Mucosa of rectum (tissue), 2 donors: Measurements from ENCODE around the gene IRF8.
A peak's percentile ranks its signal among the peaks of the same experiment; 100 is the strongest.

Experiments used
- H3K27ac ChIP-seq, 2 donors: one replicate each; pipeline ENCODE4 v1.7.0; 2013; ENCODE audit warnings: inconsistent platforms in 2 of 2, low read depth in 2 of 2, low read length in 2 of 2
- H3K27me3 ChIP-seq, 2 donors: one replicate each; pipeline ENCODE4 v1.7.0; 2013; ENCODE audit warnings: low read length in 2 of 2; ENCODE audit not compliant: control insufficient read depth in 2 of 2, insufficient read depth in 2 of 2
- H3K36me3 ChIP-seq, 2 donors: one replicate each; pipeline ENCODE4 v1.7.0; 2013; ENCODE audit warnings: low read length in 2 of 2; ENCODE audit not compliant: control insufficient read depth in 2 of 2, insufficient read depth in 2 of 2
- H3K4me1 ChIP-seq, 2 donors: one replicate each; pipeline ENCODE4 v1.7.0; 2013; ENCODE audit warnings: low read length in 2 of 2, mild to moderate bottlenecking in 1 of 2; ENCODE audit not compliant: control insufficient read depth in 2 of 2, insufficient read depth in 2 of 2
- H3K4me3 ChIP-seq, 2 donors: one replicate each; pipeline ENCODE4 v1.7.0; 2013; ENCODE audit warnings: low read length in 2 of 2
- H3K9ac ChIP-seq, 2 donors: one replicate each; pipeline ENCODE4 v1.7.0; 2013; ENCODE audit warnings: low read length in 2 of 2, low read depth in 1 of 2, mild to moderate bottlenecking in 1 of 2
- H3K9me3 ChIP-seq, 2 donors: one replicate each; pipeline ENCODE4 v1.7.0; 2013; ENCODE audit warnings: low read length in 2 of 2; ENCODE audit not compliant: control insufficient read depth in 2 of 2
- donor health status: healthy.
- donor health status: Normal muscosa, but diverticular disease.

IRF8 gene

GRCh38 chr16:85879975-85880831 is 18.8 kb upstream of the IRF8 start:
- Histone ChIP-seq H3K4me1 (no peaks in the 10 kb centered on the region), H3K4me3 (no peak overlapping the region), H3K36me3 (no peaks in the 10 kb centered on the region), H3K27ac (no peak overlapping the region), H3K9ac (no peak overlapping the region), H3K9me3 (no peaks in the 10 kb centered on the region), H3K27me3 (peaks cover 0 to 2% of the 10 kb centered on the region in 2 donors)

GRCh38 chr16:85880861-85881260 is 18.1 kb upstream of the IRF8 start:
- Histone ChIP-seq H3K27ac (no peak overlapping the region), H3K9ac (no peak overlapping the region), H3K9me3 (no peaks in the 10 kb centered on the region), H3K4me1 (no peaks in the 10 kb centered on the region), H3K4me3 (no peak overlapping the region), H3K36me3 (no peaks in the 10 kb centered on the region), H3K27me3 (peaks cover 0 to 2% of the 10 kb centered on the region in 2 donors)

GRCh38 chr16:85881436-85881835 is 17.5 kb upstream of the IRF8 start:
- Histone ChIP-seq H3K36me3 (no peaks in the 10 kb centered on the region), H3K9me3 (no peaks in the 10 kb centered on the region), H3K27me3 (peaks cover 0 to 2% of the 10 kb centered on the region in 2 donors), H3K4me1 (no peaks in the 10 kb centered on the region), H3K27ac (no peak overlapping the region), H3K9ac (no peak overlapping the region), H3K4me3 (no peak overlapping the region)

- H3K27me3 ChIP-seq, result peaks cover 0 to 2% of the 10 kb centered on the region in 2 donors
- H3K9ac ChIP-seq, result no peak overlapping the region
- H3K4me1 ChIP-seq, result no peaks in the 10 kb centered on the region
- H3K9me3 ChIP-seq, result no peaks in the 10 kb centered on the region
- no peak overlapping the region for H3K27ac ChIP-seq
- H3K36me3 ChIP-seq, result no peaks in the 10 kb centered on the region
- no peak overlapping the region for H3K4me3 ChIP-seq
Measured at GRCh38 chr16:85882181-85882810, 16.7 kb upstream of the IRF8 start.

GRCh38 chr16:85883813-85884212 is 15.1 kb upstream of the IRF8 start:
- no peaks in the 10 kb centered on the region for H3K36me3 ChIP-seq
- H3K4me1 ChIP-seq, result no peaks in the 10 kb centered on the region
- peaks cover 0 to 2% of the 10 kb centered on the region in 2 donors for H3K27me3 ChIP-seq
- H3K4me3 ChIP-seq, result no peak overlapping the region
- H3K9me3 ChIP-seq, result no peaks in the 10 kb centered on the region
- H3K27ac ChIP-seq, result no peak overlapping the region
- no peak overlapping the region for H3K9ac ChIP-seq

GRCh38 chr16:85884808-85885463 is 14.0 kb upstream of the IRF8 start:
- Histone ChIP-seq H3K4me3 (no peak overlapping the region), H3K36me3 (no peaks in the 10 kb centered on the region), H3K27me3 (peaks cover 0 to 2% of the 10 kb centered on the region in 2 donors)

GRCh38 chr16:85885537-85885936 is 13.4 kb upstream of the IRF8 start:
- H3K9ac ChIP-seq, result no peak overlapping the region
- H3K9me3 ChIP-seq, result no peaks in the 10 kb centered on the region
- no peaks in the 10 kb centered on the region for H3K4me1 ChIP-seq
- peaks cover 0 to 2% of the 10 kb centered on the region in 2 donors for H3K27me3 ChIP-seq
- no peaks in the 10 kb centered on the region for H3K36me3 ChIP-seq
- no peak overlapping the region for H3K4me3 ChIP-seq
- H3K27ac ChIP-seq, result no peak overlapping the region

More at GRCh38 chr16:85884808-85885463, 14.0 kb upstream of the IRF8 start:
- H3K9ac ChIP-seq, result no peak overlapping the region
- no peaks in the 10 kb centered on the region for H3K4me1 ChIP-seq
- no peaks in the 10 kb centered on the region for H3K9me3 ChIP-seq
- no peak overlapping the region for H3K27ac ChIP-seq

- no peaks in the 10 kb centered on the region for H3K9me3 ChIP-seq
Measured at GRCh38 chr16:85888405-85889331, 10.3 kb upstream of the IRF8 start.

GRCh38 chr16:85891033-85891775 is 7.8 kb upstream of the IRF8 start:
- peaks cover 10 to 15% of the 10 kb centered on the region in 2 donors for H3K4me1 ChIP-seq
- H3K9me3 ChIP-seq, result no peaks in the 10 kb centered on the region
- no peaks in the 10 kb centered on the region for H3K36me3 ChIP-seq
- no peak overlapping the region for H3K4me3 ChIP-seq
- peak overlapping the region; percentile 41 to 62 for H3K27ac ChIP-seq
- H3K9ac ChIP-seq, result no peak overlapping the region
- no peaks in the 10 kb centered on the region for H3K27me3 ChIP-seq

More at GRCh38 chr16:85888405-85889331, 10.3 kb upstream of the IRF8 start:
- H3K4me1 ChIP-seq, result peaks cover 10 to 15% of the 10 kb centered on the region in 2 donors
- no peaks in the 10 kb centered on the region for H3K36me3 ChIP-seq
- no peak overlapping the region for H3K9ac ChIP-seq
- H3K4me3 ChIP-seq, result no peak overlapping the region
- no peak overlapping the region for H3K27ac ChIP-seq
- peaks cover 0 to 2% of the 10 kb centered on the region in 2 donors for H3K27me3 ChIP-seq
